Transverse colon (tissue), 4 donors: ENCODE results near the gene SLC6A8. TPM values are rescaled to one million over a fixed set of nuclear protein-coding genes. Genes with fewer than 3 reads are reported as not detected.
"Not testable (repeated sequence)": the region's sequence is repeated elsewhere in the genome, so short reads cannot be mapped to it uniquely, and the experiment has no call there.

Source experiments
- DNase-seq: peaks from one replicate; pipeline ENCODE4 v3.0.0-alpha.2; 2019
- H3K27ac ChIP-seq, 4 donors: fragments of 200-600 bp; sonication (generic); 2 replicates each; pipeline ENCODE4 v1.5.1; 2016 to 2018; ENCODE audit warnings: inconsistent platforms in 4 of 4
- H3K27me3 ChIP-seq: fragments of 200-600 bp; sonication (generic); 2 replicates; pipeline ENCODE4 v1.5.1; 2017; ENCODE audit warnings: inconsistent platforms
- H3K36me3 ChIP-seq, 4 donors: fragments of 200-600 bp; sonication (generic); 2 replicates each; pipeline ENCODE4 v1.5.1; 2017 to 2019; ENCODE audit warnings: inconsistent platforms in 4 of 4
- H3K4me1 ChIP-seq, 4 donors: fragments of 200-600 bp; sonication (generic); 2 replicates each; pipeline ENCODE4 v1.5.1; 2017 to 2020; ENCODE audit warnings: inconsistent platforms in 4 of 4
- H3K4me3 ChIP-seq, 4 donors: fragments of 200-600 bp; sonication (generic); 1 replicate in 1 of 4; 2 replicates in 3 of 4; pipeline versions ENCODE4 v1.5.1 to v1.6.1; 2017 to 2019; ENCODE audit warnings: inconsistent platforms in 4 of 4
- H3K9me3 ChIP-seq, 2 donors: fragments of 200-600 bp; sonication (generic); 2 replicates each; pipeline ENCODE4 v1.5.1; 2017 to 2019; ENCODE audit warnings: inconsistent platforms in 2 of 2
- CTCF ChIP-seq, 5 experiments: fragments of 200-600 bp in 3 of 5; fragments of 450-650 bp in 2 of 5; sonication (generic) in 3 of 5; IDR thresholded peaks; 1 replicate in 2 of 5; 2 replicates in 3 of 5; pipeline ENCODE4 v1.5.1; 2016 to 2017; ENCODE audit warnings: antibody characterized with exemption in 5 of 5, inconsistent platforms in 3 of 5, mild to moderate bottlenecking in 2 of 5, moderate library complexity in 1 of 5
- EP300 ChIP-seq: sonication (generic); formaldehyde crosslinking; IDR thresholded peaks from one replicate; pipeline ENCODE4 v1.6.1; 2017; ENCODE audit warnings: antibody characterized with exemption, low read depth
- POLR2A ChIP-seq: fragments of 450-650 bp; IDR thresholded peaks from one replicate; pipeline ENCODE4 v1.6.1; 2016; ENCODE audit warnings: antibody characterized with exemption, mild to moderate bottlenecking, moderate library complexity
- POLR2AphosphoS5 ChIP-seq, 3 donors: sonication (generic); formaldehyde crosslinking; IDR thresholded peaks; one replicate each; pipeline ENCODE4 v1.6.1; 2016; ENCODE audit warnings: antibody characterized with exemption in 3 of 3
- WGBS, 2 donors: methylation state at CpG; one replicate each; pipeline ENCODE4 v1.1.5; 2018; ENCODE audit warnings: low coverage in 1 of 2; 5-methylcytosine and 5-hydroxymethylcytosine counted together
- in situ Hi-C, 4 donors: fragments of 200-750 bp; cut with MboI; loops; one replicate each; pipeline versions ENCODE4 v1.15.0 to v1.15.1; 2017; ENCODE audit warnings: low sequenced_read_pairs in 3 of 4, low pct_ligation_motif_present in 1 of 4, low pct_unique_long_range_greater_than_20kb in 1 of 4
- intact Hi-C: fragments of 100-400 bp; cut with DNase I; formaldehyde crosslinking; loops from one replicate; pipeline ENCODE4 v1.15.1; 2023; ENCODE audit warnings: low total_unique reads
- small RNA-seq, 4 donors: library from RNA; depleted of rRNA; stranded (forward); fragments of <200 nt; gene quantifications; one replicate each; pipeline ENCODE3, GENCODE V24; 2016
- total RNA-seq, 4 donors: library from RNA; depleted of rRNA; stranded (reverse); fragments of >200 nt; gene quantifications; one replicate each; pipeline ENCODE4 v1.1.0, GENCODE V29; 2016

SLC6A8 gene
- total RNA-seq, 4 donors from 2014 or later = 61.1 to 332 (median 197) TPM

GRCh38 chrX:153743468-153744209 lies 55.9 kb downstream of the SLC6A8 start:
- H3K27me3 ChIP-seq, H3K36me3 ChIP-seq, intact Hi-C loops, H3K9me3 ChIP-seq, in situ Hi-C loops: not testable (repeated sequence)
- Histone ChIP-seq H3K4me1 (peaks cover 0 to 12% (median 9%) of the 10 kb centered on the region in 4 donors), H3K4me3 (peak overlapping the region in 2 of 4 donors; percentile 10 to 31), H3K27ac (peak overlapping the region; percentile 65 to 84 (median 75))
- WGBS, 2 donors = 52% methylated on average over 31 of the region's 35 CpGs; no CpG with 5 or more reads in 1 of the 2 donors
- TF ChIP-seq POLR2AphosphoS5 (IDR thresholded peaks at IDR 0.05) = peak in 2 of 3 donors; percentile 50 to 54
- peak; percentile 56 for TF ChIP-seq POLR2A
- TF ChIP-seq CTCF (IDR thresholded peaks at IDR 0.05) = peak in 1 of 5 experiments; percentile 31
- DNase-seq = peak; percentile 88

- no peaks in the 10 kb centered on the region for H3K9me3 ChIP-seq
- intact Hi-C loops (no loop called here), in situ Hi-C loops (no loop called here)
- H3K27me3 ChIP-seq = no peaks in the 10 kb centered on the region
- no peak for DNase-seq
- H3K4me1 ChIP-seq = peaks cover 0 to 12% (median 9%) of the 10 kb centered on the region in 4 donors
- TF ChIP-seq POLR2AphosphoS5 (IDR thresholded peaks at IDR 0.05) (no peak), EP300 (no peak), CTCF (IDR thresholded peaks at IDR 0.05) (peak in 2 of 5 experiments; percentile 1 to 20), POLR2A (no peak)
- no peaks in the 10 kb centered on the region for H3K36me3 ChIP-seq
- peak overlapping the region in 2 of 4 donors; percentile 10 to 31 for H3K4me3 ChIP-seq
- WGBS, 2 donors = 36% methylated on average over 37 of the region's 38 CpGs; no CpG with 5 or more reads in 1 of the 2 donors
- peak overlapping the region; percentile 65 to 84 (median 75) for H3K27ac ChIP-seq
These were observed 56.7 kb downstream of the SLC6A8 start for GRCh38 chrX:153744210-153745066.

GRCh38 chrX:153745067-153745433 lies 57.3 kb downstream of the SLC6A8 start:
- 54% methylated on average over 12 of the region's 12 CpGs; no CpG with 5 or more reads in 1 of the 2 donors for WGBS, 2 donors
- DNase-seq, H3K9me3 ChIP-seq, H3K36me3 ChIP-seq, in situ Hi-C loops, H3K27me3 ChIP-seq, H3K27ac ChIP-seq, intact Hi-C loops, H3K4me3 ChIP-seq: not testable (repeated sequence)
- H3K4me1 ChIP-seq = peaks cover 0 to 12% (median 9%) of the 10 kb centered on the region in 4 donors

Small RNA genes within 50 kb of the gene (small RNA-seq; reads per million reads assigned to genes)
- gene RN7SL687P = 0 to 0.12 (median 0) reads per million in 4 donors

Other genes with a start within 250 kb of the SLC6A8 start
- gene TREX2, start 241.9 kb upstream of the SLC6A8 start, total RNA-seq = 1 to 10 TPM in 2 of 4 donors, under 1 TPM in 1, not detected in 1; 0.55 to 2.0 (median 1.4) TPM
- gene HAUS7, start 217.3 kb upstream of the SLC6A8 start, total RNA-seq = 10 to 100 TPM in 3 of 4 donors, 1 to 10 TPM in 1; 7.0 to 34.8 (median 12.4) TPM
- gene BGN, start 192.9 kb upstream of the SLC6A8 start, total RNA-seq = 10 to 100 TPM in 2 of 4 donors, 1 to 10 TPM in 2; 3.8 to 67.1 (median 10.5) TPM
- not detected for gene ATP2B3, start 170.3 kb upstream of the SLC6A8 start, total RNA-seq
- gene CCNQ, start 88.8 kb upstream of the SLC6A8 start, total RNA-seq = 10 to 100 TPM in 3 of 4 donors, 1 to 10 TPM in 1; 5.2 to 32.5 (median 26.8) TPM
- gene DUSP9, start 40.7 kb upstream of the SLC6A8 start, total RNA-seq = not detected
- 10 to 100 TPM in 1 of 4 donors, 1 to 10 TPM in 2, not detected in 1; 6.5 to 74.4 (median 7.9) TPM for gene PNCK, start 14.1 kb upstream of the SLC6A8 start, total RNA-seq
- gene BCAP31, start 36.5 kb downstream of the SLC6A8 start, total RNA-seq = 100 to 1,000 TPM in 2 of 4 donors, 10 to 100 TPM in 2; 37.6 to 113 (median 74.4) TPM
- gene ABCD1, start 36.9 kb downstream of the SLC6A8 start, total RNA-seq = 10 to 100 TPM in 3 of 4 donors, 1 to 10 TPM in 1; 7.0 to 50.5 (median 18.1) TPM
- 10 to 100 TPM in 2 of 4 donors, 1 to 10 TPM in 2; 3.1 to 46.2 (median 24.7) TPM for gene PLXNB3, start 76.3 kb downstream of the SLC6A8 start, total RNA-seq
- 1 to 10 TPM in 2 of 4 donors, under 1 TPM in 2; 0.64 to 3.8 (median 1.3) TPM for gene SRPK3, start 93.1 kb downstream of the SLC6A8 start, total RNA-seq
- 100 to 1,000 TPM in 2 of 4 donors, 10 to 100 TPM in 2; 77.5 to 203 (median 117) TPM for gene IDH3G, start 106.4 kb downstream of the SLC6A8 start, total RNA-seq
- gene SSR4, start 106.7 kb downstream of the SLC6A8 start, total RNA-seq = 100 to 1,000 TPM in 2 of 4 donors, 10 to 100 TPM in 2; 16.1 to 165 (median 95.8) TPM
- gene PDZD4, start 142.6 kb downstream of the SLC6A8 start, total RNA-seq = 1 to 10 TPM; 2.0 to 6.6 (median 4.2) TPM
- gene L1CAM, start 198.2 kb downstream of the SLC6A8 start, total RNA-seq = 1 to 10 TPM; 5.2 to 7.1 (median 6.1) TPM
- gene AVPR2, start 216.7 kb downstream of the SLC6A8 start, total RNA-seq = 10 to 100 TPM in 1 of 4 donors, 1 to 10 TPM in 1, under 1 TPM in 1, not detected in 1; 0.41 to 72.2 (median 9.8) TPM
- 10 to 100 TPM; 44.9 to 52.4 (median 49.9) TPM for gene ARHGAP4, start 238.3 kb downstream of the SLC6A8 start, total RNA-seq
- 10 to 100 TPM; 29.9 to 57.2 (median 47.4) TPM for gene NAA10, start 247.1 kb downstream of the SLC6A8 start, total RNA-seq